HepG2 (cell line): ENCODE data around the gene RELL1. TPM values are rescaled to one million over a fixed set of nuclear protein-coding genes. Genes with fewer than 3 reads are reported as not detected.

Experiments
- BCL3 ChIP-seq: sonication (generic); formaldehyde crosslinking; IDR thresholded peaks from 2 replicates; pipeline ENCODE4 v1.5.1; 2020; ENCODE audit warnings: mild to moderate bottlenecking, missing genetic modification reagents, moderate library complexity
- IKZF1 ChIP-seq: fragments of 450-650 bp; IDR thresholded peaks from 2 replicates; pipeline ENCODE4 v1.7.1; 2016
- PHF21A ChIP-seq: sonication (generic); formaldehyde crosslinking; IDR thresholded peaks from 2 replicates; pipeline ENCODE4 v1.5.0; 2020; ENCODE audit warnings: mild to moderate bottlenecking, missing genetic modification reagents
- POLR2A ChIP-seq, 2 experiments: IDR thresholded peaks; 2 replicates each; pipeline ENCODE4 v1.6.1; 2011; ENCODE audit warnings: low read depth in 2 of 2, low read length in 2 of 2, mild to moderate bottlenecking in 1 of 2, moderate library complexity in 1 of 2; ENCODE audit not compliant: insufficient read depth in 1 of 2
- ZBTB14 ChIP-seq: sonication (generic); formaldehyde crosslinking; IDR thresholded peaks from 2 replicates; pipeline ENCODE4 v1.4.0; 2020; ENCODE audit warnings: missing genetic modification reagents
- ZBTB21 ChIP-seq: sonication (generic); formaldehyde crosslinking; IDR thresholded peaks from 2 replicates; pipeline ENCODE4 v1.4.0; 2020; ENCODE audit warnings: missing genetic modification reagents
- ZNF101 ChIP-seq: sonication (generic); formaldehyde crosslinking; IDR thresholded peaks from 2 replicates; pipeline ENCODE4 v1.4.0; 2020; ENCODE audit warnings: mild to moderate bottlenecking, low read depth, missing genetic modification reagents, borderline replicate concordance
- ZNF382 ChIP-seq: sonication (generic); formaldehyde crosslinking; IDR thresholded peaks from 2 replicates; pipeline ENCODE4 v1.5.0; 2020; ENCODE audit warnings: missing genetic modification reagents, mild to moderate bottlenecking, borderline replicate concordance
- ZNF510 ChIP-seq: sonication (generic); formaldehyde crosslinking; IDR thresholded peaks from 2 replicates; pipeline ENCODE4 v1.4.0; 2020; ENCODE audit warnings: low read depth, mild to moderate bottlenecking, missing genetic modification reagents
- ZNF589 ChIP-seq: sonication (generic); formaldehyde crosslinking; conservative IDR thresholded peaks from 2 replicates; pipeline ENCODE4 v1.8.0; 2022; ENCODE audit warnings: mild to moderate bottlenecking, moderate library complexity, missing genetic modification reagents
- ZNF709 ChIP-seq: sonication (generic); formaldehyde crosslinking; IDR thresholded peaks from 2 replicates; pipeline ENCODE4 v1.5.0; 2020; ENCODE audit warnings: mild to moderate bottlenecking, missing genetic modification reagents
- polyA plus RNA-seq, 8 experiments: library from polyadenylated mRNA; depleted of rRNA in 3 of 8; stranded (reverse) in 7 of 8; unstranded in 1 of 8; fragments of >200 nt; fragmentation: Illumina TruSeq in 4 of 8; extraction: Trizol in 4 of 8; gene quantifications; 2 replicates each; pipeline versions ENCODE4 v1.2.1 to v1.2.3, GENCODE V29; 2011 to 2016; ENCODE audit warnings: low read depth in 4 of 8, missing spikeins in 1 of 8, mixed read lengths in 1 of 8; ENCODE audit not compliant: insufficient read depth in 1 of 8
- total RNA-seq, 5 experiments: library from RNA; depleted of rRNA; stranded (reverse); fragments of >200 nt; fragmentation: Illumina TruSeq; extraction: Trizol; gene quantifications; 2 replicates each; pipeline ENCODE4 v1.2.3, GENCODE V29; 2016; ENCODE audit warnings: low read depth in 1 of 5
- TF ChIP-seq, protein P1 (sequence below): sonication (generic); formaldehyde crosslinking; IDR thresholded peaks from 2 replicates; pipeline ENCODE4 v1.5.0; 2020; ENCODE audit warnings: mild to moderate bottlenecking, missing genetic modification reagents, borderline replicate concordance
- TF ChIP-seq, protein P2 (sequence below): sonication (generic); formaldehyde crosslinking; IDR thresholded peaks from 2 replicates; pipeline ENCODE4 v1.4.0; 2020; ENCODE audit warnings: missing genetic modification reagents
- TF ChIP-seq, protein P3 (sequence below): sonication (generic); formaldehyde crosslinking; IDR thresholded peaks from 2 replicates; pipeline ENCODE4 v1.5.1; 2020; ENCODE audit warnings: mild to moderate bottlenecking, missing genetic modification reagents

Gene RELL1
- total and polyA plus RNA-seq, 2 of the 13 experiments (the other 11 are each of a cell fraction or from before 2014, with no cell fraction given), result 8.4 to 58.4 TPM

- TF ChIP-seq, protein P1, sequence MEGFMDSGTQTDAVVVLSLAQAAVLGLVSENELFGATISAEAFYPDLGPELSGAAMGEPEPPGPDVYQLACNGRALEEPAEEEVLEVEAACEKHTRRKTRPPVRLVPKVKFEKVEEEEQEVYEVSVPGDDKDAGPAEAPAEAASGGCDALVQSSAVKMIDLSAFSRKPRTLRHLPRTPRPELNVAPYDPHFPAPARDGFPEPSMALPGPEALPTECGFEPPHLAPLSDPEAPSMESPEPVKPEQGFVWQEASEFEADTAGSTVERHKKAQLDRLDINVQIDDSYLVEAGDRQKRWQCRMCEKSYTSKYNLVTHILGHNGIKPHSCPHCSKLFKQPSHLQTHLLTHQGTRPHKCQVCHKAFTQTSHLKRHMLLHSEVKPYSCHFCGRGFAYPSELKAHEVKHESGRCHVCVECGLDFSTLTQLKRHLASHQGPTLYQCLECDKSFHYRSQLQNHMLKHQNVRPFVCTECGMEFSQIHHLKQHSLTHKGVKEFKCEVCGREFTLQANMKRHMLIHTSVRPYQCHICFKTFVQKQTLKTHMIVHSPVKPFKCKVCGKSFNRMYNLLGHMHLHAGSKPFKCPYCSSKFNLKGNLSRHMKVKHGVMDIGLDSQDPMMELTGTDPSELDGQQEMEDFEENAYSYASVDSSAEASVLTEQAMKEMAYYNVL (CRISPR knock-in tag), result peak; percentile 49; the same call in 1 of the 2 replicates
- TF ChIP-seq ZNF101 (CRISPR knock-in tag) (no peak), ZNF382 (CRISPR knock-in tag) (no peak), ZNF510 (CRISPR knock-in tag) (0 out of 2 replicates have a peak, but pooled peaks have one; percentile 32), PHF21A (CRISPR knock-in tag) (peak; percentile 69; the same call in 1 of the 2 replicates), ZNF589 (CRISPR knock-in tag) (no peak), ZNF709 (CRISPR knock-in tag) (0 out of 2 replicates have a peak, but pooled peaks have one; percentile 4), BCL3 (CRISPR knock-in tag) (no peak; the same call in 1 of the 2 replicates), IKZF1 (no peak), ZBTB21 (CRISPR knock-in tag) (no peak), POLR2A (IDR thresholded peaks at IDR 0.05; ENCODE audit: insufficient read depth in 1 of 2, low read depth in 2 of 2, low read length in 2 of 2) (0 out of 4 replicates have a peak, but pooled peaks of 1 of the 2 experiments have one; percentile 4), ZBTB14 (CRISPR knock-in tag) (no peak)
- TF ChIP-seq, protein P2, sequence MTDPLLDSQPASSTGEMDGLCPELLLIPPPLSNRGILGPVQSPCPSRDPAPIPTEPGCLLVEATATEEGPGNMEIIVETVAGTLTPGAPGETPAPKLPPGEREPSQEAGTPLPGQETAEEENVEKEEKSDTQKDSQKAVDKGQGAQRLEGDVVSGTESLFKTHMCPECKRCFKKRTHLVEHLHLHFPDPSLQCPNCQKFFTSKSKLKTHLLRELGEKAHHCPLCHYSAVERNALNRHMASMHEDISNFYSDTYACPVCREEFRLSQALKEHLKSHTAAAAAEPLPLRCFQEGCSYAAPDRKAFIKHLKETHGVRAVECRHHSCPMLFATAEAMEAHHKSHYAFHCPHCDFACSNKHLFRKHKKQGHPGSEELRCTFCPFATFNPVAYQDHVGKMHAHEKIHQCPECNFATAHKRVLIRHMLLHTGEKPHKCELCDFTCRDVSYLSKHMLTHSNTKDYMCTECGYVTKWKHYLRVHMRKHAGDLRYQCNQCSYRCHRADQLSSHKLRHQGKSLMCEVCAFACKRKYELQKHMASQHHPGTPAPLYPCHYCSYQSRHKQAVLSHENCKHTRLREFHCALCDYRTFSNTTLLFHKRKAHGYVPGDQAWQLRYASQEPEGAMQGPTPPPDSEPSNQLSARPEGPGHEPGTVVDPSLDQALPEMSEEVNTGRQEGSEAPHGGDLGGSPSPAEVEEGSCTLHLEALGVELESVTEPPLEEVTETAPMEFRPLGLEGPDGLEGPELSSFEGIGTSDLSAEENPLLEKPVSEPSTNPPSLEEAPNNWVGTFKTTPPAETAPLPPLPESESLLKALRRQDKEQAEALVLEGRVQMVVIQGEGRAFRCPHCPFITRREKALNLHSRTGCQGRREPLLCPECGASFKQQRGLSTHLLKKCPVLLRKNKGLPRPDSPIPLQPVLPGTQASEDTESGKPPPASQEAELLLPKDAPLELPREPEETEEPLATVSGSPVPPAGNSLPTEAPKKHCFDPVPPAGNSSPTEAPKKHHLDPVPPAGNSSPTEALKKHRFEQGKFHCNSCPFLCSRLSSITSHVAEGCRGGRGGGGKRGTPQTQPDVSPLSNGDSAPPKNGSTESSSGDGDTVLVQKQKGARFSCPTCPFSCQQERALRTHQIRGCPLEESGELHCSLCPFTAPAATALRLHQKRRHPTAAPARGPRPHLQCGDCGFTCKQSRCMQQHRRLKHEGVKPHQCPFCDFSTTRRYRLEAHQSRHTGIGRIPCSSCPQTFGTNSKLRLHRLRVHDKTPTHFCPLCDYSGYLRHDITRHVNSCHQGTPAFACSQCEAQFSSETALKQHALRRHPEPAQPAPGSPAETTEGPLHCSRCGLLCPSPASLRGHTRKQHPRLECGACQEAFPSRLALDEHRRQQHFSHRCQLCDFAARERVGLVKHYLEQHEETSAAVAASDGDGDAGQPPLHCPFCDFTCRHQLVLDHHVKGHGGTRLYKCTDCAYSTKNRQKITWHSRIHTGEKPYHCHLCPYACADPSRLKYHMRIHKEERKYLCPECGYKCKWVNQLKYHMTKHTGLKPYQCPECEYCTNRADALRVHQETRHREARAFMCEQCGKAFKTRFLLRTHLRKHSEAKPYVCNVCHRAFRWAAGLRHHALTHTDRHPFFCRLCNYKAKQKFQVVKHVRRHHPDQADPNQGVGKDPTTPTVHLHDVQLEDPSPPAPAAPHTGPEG, result 0 out of 2 replicates have a peak, but pooled peaks have one; percentile 19
- TF ChIP-seq, protein P3, sequence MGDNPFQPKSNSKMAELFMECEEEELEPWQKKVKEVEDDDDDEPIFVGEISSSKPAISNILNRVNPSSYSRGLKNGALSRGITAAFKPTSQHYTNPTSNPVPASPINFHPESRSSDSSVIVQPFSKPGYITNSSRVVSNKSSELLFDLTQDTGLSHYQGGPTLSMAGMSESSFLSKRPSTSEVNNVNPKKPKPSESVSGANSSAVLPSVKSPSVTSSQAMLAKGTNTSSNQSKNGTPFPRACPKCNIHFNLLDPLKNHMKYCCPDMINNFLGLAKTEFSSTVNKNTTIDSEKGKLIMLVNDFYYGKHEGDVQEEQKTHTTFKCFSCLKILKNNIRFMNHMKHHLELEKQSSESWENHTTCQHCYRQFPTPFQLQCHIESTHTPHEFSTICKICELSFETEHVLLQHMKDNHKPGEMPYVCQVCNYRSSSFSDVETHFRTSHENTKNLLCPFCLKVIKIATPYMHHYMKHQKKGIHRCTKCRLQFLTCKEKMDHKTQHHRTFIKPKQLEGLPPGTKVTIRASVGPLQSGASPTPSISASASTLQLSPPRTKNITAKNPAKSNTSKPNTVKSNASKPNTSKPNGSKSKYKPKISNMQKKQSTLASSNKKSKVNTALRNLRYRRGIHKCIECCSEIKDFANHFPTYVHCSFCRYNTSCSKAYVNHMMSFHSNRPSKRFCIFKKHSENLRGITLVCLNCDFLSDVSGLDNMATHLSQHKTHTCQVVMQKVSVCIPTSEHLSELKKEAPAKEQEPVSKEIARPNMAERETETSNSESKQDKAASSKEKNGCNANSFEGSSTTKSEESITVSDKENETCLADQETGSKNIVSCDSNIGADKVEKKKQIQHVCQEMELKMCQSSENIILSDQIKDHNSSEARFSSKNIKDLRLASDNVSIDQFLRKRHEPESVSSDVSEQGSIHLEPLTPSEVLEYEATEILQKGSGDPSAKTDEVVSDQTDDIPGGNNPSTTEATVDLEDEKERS (CRISPR knock-in tag), result peak; percentile 66; the same call in 1 of the 2 replicates
These were observed at the start of gene RELL1 (continued) for GRCh38 chr4:37686373-37687193.
